IMR-90 (cell line): ENCODE data around the gene ATP8B4.
A peak's percentile ranks its signal among the peaks of the same experiment; 100 is the strongest.

Source experiments
- BHLHE40 ChIP-seq: fragments of 150-350 bp; IDR thresholded peaks from 2 replicates; pipeline ENCODE4 v1.6.1; 2016; ENCODE audit warnings: mild to moderate bottlenecking, low read depth, low read length
- CEBPB ChIP-seq: IDR thresholded peaks from 2 replicates; pipeline ENCODE4 v1.6.1; 2012; ENCODE audit warnings: low read depth, low read length, improper control_type of control experiment
- CTCF ChIP-seq: conservative IDR thresholded peaks from 2 replicates; pipeline ENCODE4 v1.5.1; 2012; ENCODE audit warnings: mild to moderate bottlenecking, low read depth, low read length, improper control_type of control experiment
- ELK1 ChIP-seq: fragments of 150-350 bp; IDR thresholded peaks from 2 replicates; pipeline ENCODE4 v1.6.1; 2016; ENCODE audit warnings: low read depth, mild to moderate bottlenecking, low read length, moderate library complexity, borderline replicate concordance
- MAFK ChIP-seq: IDR thresholded peaks from 2 replicates; pipeline ENCODE4 v1.6.1; 2012; ENCODE audit warnings: low read depth, low read length, improper control_type of control experiment
- MAZ ChIP-seq: IDR thresholded peaks from 2 replicates; pipeline ENCODE4 v1.6.1; 2012; ENCODE audit warnings: low read depth, mild to moderate bottlenecking, low read length, improper control_type of control experiment, moderate library complexity, borderline replicate concordance
- MXI1 ChIP-seq: IDR thresholded peaks from 2 replicates; pipeline ENCODE4 v1.6.1; 2012; ENCODE audit warnings: low read depth, mild to moderate bottlenecking, low read length, moderate library complexity, borderline replicate concordance
- NFE2L2 ChIP-seq: fragments of 150-350 bp; IDR thresholded peaks from 2 replicates; pipeline ENCODE4 v1.6.1; 2016; ENCODE audit warnings: low read depth, mild to moderate bottlenecking, low read length
- POLR2A ChIP-seq: IDR thresholded peaks from 2 replicates; pipeline ENCODE4 v1.6.1; 2012; ENCODE audit warnings: mild to moderate bottlenecking, low read depth, low read length
- RAD21 ChIP-seq: IDR thresholded peaks from 2 replicates; pipeline ENCODE4 v1.6.1; 2012; ENCODE audit warnings: low read length, improper control_type of control experiment
- RCOR1 ChIP-seq: IDR thresholded peaks from 2 replicates; pipeline ENCODE4 v1.6.1; 2012; ENCODE audit warnings: mild to moderate bottlenecking, low read length, improper control_type of control experiment; ENCODE audit not compliant: insufficient replicate concordance
- RFX5 ChIP-seq: IDR thresholded peaks from 2 replicates; pipeline ENCODE4 v1.8.0; 2012; ENCODE audit warnings: low read depth, mild to moderate bottlenecking, low read length, moderate library complexity
- SMC3 ChIP-seq: fragments of 150-350 bp; IDR thresholded peaks from 2 replicates; pipeline ENCODE4 v1.6.1; 2016; ENCODE audit warnings: low read depth, mild to moderate bottlenecking, antibody characterized with exemption, low read length, moderate library complexity

GRCh38 chr15:50012790-50013189 is 106.2 kb downstream of the ATP8B4 start:
- TF ChIP-seq CTCF = no peak
- no peak for TF ChIP-seq POLR2A
- no peak for TF ChIP-seq NFE2L2
- TF ChIP-seq BHLHE40 = no peak
- peak; percentile 97 for TF ChIP-seq MAFK
- TF ChIP-seq SMC3 = no peak
- TF ChIP-seq MAZ = no peak
- no peak for TF ChIP-seq MXI1
- TF ChIP-seq ELK1 = no peak
- no peak for TF ChIP-seq RFX5
- no peak for TF ChIP-seq RAD21
- no peak for TF ChIP-seq CEBPB
- TF ChIP-seq RCOR1 = no peak
